Measurements from ENCODE around the gene NENF.
A peak's percentile ranks its signal among the peaks of the same experiment; 100 is the strongest.

The NENF gene

DNA sequence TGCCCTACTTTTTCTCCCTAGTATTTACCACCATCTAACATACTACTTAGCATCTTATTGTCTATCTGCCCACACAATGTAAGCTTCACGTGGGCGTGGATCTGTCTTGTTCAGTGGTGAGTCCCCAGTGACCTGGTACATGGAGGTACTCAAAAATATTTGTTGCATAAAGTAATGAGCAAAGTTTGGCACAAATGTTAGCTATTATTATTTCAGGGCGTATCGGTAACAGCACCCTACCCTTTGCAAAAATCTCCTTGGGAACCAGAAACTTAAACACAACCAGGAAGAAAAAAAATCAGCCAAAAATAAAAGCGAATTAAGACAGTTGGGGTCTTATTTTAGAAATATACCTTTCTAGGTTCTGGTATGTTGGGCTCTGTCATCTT lies 454 bp upstream of the NENF start:
- DNase-seq, result no peak

DNA sequence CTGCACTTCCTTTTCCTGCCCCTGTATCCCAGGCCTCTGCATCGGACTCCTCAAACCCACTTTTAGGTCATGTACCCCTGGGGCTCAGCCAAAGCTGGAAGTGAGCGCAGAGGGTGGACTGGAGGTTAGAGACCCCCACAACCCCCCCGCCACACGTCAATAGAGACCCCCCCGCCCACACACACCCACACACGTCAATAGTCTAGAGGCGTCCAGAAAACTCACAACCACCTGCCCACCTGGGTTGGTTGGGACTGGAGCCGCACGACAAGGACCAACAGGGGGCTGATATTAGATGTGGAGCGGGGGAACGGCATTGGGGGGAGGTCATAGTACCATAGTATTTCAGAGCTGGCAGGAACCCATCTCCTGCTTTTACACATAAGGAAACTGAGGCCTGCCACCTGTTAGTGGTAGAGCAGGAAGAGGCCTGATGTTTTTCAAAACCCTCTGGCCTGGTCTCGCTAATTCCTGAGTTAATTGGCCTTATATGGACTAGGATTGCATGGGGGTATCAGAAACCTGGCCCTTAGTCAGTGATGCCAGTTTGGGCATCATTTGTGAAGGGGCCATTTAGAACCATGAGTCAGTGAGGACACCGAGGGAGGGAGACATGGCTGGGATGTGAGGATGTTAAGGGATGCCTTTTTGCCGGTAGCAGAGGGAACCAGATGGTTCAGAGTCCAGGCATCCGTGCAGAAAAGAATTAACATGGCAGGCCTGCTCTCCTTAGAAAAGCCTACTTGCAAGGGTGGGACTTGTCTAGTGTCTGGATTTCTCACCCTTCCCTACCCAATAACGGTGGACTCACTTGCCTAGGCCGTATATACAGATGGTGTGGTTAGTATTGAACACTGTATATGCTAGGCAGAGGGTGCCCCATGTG lies 1.1 kb downstream of the NENF start:
- no peak for DNase-seq

DNA sequence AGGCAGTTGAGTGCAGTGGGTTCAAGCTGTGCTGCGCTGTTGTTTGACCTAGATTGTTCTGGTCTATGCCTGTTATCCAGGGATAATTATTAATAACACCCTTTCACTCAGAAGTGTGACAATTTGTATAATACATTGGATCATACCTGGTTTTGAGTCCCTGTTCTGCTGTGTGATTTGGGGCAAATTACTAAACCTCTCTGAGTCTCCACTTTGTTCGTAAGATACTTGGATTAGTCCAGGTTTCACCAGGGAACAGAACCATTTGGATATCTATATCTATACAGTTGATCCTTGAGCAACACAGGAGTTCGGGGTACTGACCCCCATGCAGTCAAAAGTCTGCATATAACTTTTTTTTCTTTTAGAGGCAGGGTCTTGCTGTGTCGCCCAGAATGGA lies 2.3 kb downstream of the NENF start:
- DNase-seq, result no peak

DNA sequence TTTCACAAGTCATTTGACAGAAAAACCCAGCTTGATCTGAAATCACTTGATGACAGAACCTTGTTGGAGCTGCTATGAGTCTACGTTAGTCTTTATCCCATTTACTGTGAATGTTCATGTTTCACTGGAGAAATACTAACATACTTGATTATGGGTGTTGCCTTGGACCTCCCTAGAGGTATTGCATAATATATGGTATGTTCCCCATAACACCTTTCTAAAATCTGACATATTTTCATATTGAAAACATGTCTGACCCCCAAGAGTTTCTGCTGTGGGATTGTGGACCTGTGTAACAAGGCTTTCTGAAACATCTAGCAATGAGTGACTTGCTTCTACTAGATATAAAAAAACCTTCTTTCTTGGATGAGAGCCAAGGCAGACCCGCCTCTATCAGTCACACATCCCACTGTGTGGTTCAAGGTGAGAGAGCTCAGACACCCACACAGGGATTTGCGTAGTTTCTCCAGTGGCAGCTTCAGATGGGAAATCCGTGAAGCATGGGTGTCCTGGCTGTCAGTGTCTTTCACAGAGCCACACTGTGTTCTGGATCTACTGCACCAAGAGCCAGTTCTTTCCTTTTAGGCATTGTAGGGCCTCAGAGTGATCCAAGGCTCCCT lies 4.6 kb downstream of the NENF start:
- no peak for DNase-seq

DNA sequence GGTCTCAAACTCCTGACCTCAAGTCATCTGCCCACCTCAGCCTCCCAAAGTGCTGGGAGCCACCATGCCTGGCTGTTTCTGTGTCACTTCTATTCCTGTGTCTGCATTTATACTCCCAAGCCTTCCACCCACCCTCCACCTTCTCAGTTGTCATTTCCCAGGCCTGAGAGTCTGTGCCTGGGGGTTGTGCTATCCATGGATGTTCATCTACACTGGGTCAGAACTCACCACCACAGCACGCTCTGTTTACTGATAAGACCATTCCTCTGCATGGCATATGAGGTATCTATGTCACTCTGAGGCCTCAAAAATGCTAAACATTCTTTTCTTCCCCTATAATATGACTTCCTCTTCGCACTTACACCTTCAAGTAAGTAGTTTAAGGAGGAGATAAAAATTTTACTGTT lies 6.1 kb downstream of the NENF start:
- no peak for DNase-seq

DNA sequence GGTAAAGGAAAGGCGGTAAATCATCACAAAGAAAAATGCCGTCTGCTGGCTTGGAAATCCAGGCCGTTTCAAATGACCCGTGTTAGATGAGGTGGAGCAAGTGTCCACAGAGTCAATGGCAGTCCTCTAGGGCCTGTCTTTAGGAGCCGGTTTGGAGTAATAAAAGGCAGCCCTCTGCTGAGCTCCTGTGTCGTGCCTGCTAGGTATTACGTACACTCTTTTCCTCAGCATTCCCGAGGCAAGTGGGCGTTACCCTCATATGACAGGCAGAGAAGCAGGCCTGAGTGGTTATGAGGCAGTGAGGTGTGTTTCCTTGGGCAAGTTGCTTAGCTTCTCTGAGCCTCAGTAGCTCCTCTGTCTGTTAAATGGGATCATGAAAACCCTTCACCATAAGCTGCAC lies 7.7 kb downstream of the NENF start:
- no peak for DNase-seq

DNA sequence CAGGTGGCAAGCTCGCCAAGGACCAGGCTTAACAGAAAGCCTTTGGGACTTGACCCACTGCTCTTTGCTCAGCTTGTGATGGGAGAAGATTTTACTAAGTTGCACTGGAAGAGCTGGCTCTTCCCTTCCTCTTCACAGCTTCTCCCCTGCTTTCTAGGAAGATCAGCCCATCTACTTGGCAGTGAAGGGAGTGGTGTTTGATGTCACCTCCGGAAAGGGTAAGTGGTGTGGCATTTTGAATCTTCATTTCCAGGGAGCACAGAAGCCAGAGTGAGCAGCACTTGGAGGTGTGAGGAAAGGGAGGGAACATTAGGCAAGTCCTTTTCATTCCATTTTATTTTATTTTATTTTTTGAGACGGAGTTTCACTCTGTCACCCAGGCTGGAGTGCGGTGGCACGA lies 9.7 kb downstream of the NENF start:
- no peak for DNase-seq

DNA sequence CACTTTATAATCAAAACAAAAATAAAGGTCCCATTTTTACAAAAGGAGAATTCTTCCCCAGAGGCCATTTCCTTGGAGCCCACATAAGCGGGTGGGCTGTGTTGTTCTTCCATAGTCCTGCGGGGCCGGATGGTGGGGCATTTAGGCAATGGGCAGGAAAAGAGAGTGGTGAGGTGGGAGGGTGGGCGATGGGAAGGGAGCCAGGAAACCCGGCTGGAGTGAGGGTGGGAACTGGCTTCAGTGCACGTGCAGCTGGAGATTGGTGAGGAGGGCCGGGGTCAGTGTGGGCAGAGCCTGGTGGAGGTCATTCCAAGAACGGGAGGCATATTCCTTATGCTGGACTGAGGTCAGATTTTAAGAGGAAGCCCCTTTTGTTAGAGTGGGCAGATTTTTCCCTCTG lies 13.6 kb downstream of the NENF start:
- no peak for DNase-seq

DNA sequence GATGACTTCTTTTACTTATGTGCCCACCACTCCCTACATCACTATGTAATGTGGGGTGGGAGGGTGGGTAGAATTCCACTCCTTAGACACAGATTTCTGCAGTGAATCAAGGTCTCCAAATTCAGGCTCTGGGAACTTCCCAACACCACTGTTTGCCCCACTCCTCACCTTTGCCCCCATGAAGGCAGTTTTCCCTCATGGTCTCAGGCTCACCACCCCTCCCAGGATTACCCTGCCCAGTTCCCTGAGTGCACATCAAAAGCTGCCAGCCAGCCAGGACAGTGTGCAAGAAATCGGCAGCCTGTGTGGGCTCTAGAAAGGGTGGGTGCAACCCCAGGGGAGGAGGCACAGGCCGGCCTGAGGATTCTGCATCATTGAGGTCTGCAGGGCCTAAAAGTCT lies 14.8 kb downstream of the NENF start:
- no peak for DNase-seq

DNA sequence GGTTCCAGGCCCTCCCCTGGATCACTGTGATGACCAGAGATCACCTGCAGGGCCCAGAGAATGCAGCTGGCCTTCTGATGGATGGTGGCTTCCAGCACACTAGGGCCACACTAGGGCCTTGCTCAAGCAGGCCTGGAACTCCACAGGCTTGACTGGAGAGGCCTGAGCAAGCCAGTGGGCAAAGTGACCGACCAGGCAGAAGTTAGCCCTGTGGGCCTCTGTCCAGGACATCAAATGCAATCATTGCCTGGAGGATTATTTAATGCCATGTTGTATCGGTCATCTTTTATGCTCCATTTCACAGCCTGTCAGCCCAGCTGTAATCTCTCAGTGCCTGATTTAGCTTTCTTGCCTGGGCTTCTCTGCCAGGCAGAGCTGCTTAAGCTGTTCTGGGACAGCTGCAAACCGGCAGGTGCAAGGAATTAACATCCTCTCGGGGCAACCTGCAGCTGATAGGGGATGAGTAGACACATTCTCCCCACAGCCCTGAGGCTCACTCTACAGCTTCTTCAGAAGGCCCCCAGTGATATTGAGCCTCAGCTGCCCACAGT lies 17.7 kb downstream of the NENF start:
- no peak for DNase-seq

DNA sequence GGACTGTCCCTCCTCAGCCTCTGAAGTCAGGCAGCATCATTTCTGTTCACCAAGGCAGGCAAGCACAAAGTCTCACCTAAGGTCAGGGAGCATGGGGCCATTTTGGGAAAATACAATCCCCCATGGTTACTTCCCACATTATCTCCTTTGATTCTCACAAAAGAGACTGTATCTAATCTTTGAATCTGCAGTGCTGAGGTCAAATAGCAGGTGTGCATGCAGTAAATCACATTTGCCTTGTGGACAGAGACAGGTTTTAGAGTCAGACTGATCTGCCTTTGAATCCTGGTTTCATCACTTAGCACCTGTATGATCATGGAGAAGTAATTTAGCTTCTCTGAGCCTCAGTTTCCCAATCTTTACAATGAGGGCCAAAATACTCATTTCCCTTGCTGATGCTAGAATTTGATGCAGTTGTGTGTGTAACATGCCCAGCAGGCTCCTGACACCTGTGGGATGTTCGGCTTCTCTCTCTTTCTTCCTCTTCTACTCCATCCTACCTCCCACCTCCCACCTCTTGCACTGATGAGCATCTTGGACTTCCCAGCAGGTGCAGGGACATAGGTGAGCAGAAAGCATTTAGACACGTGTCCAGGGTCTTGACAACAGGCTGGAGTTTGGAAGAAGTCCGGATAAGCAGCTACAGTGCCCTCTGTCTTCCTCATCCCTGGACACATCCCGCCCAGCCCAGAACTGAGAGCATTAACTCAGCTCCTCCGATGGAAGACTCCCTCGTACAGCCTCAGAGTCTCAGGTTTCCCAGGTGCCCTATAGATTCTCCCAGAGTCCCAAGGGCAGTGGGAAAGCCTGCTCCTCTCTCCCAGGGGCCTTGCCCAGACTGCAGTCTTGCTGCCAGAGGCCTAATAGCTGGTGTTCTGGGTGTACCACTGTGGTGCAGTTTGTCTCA lies 18.9 kb downstream of the NENF start:
- no peak for DNase-seq

DNA sequence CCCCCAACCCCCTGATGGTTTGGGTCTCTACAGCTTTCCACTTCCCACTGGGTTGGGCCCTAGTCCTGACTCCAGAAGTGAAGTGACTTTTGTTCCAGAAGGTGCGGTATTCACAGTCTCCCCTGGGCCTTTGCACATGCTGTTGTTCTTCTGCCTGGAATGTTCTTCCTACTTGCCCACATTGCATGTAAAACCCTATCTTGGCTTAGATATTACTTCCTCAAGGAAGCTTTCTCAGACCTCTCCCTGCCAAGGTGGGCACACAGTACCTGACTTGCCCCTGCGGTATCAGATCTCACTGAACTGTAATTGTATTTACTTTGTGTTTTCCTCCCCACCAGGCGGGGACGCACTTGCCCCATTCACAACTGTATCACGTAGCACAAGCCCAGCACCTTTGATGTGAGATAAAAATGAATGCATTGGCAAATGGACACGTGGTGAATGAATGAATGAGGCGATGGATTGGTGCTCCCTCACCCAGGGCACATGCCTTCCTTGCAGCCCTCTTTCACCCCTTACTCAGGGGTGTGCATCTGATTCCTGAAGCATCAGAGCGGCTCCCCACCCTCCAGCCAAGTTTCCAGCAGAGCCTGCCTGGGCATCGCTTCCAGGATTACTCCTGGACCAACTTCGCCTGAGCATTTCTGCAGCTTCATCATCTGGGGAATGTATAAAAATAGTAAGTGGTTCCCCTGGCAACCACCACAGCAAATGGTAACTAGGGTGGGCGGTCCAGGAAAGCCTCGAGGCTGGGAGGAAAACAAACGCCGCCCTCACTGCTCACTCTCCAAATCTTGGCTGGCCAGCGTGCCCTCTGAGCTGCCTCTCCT lies 19.8 kb downstream of the NENF start:
- DNase-seq, result no peak

DNA sequence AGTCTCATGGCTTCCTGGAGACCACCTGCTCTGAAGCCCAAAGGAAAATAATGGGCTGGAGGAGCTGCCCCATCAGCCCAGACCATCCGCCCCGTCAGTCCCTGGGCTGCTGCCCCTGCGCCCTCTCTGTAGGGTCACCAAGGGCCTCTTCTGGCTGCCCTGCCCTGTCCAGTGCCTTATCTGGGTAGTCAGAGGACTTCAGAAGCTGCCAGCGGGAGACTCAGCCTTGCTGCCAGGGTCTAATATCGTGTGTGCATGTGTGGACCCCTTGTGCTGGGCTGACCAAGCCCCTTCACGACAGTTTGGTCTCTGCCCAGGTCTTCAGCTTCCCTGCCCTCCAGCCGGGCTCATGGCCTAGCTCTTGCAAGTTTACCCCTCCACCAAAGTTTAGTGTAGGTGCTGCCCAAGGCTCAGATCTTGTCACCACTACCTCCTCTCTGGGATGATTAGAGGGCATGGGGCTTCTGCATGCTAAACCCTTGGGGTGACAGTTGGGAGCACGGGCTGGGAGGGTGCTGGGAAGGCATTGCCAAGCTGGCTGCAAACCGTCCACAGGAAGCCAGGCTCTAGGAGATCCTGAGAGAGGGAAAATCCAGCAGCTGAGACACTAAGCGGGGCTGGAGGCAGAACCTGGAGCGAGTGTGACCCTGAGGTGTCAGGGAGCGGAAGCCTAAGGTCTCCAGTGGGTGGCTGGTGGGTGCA lies 20.6 kb downstream of the NENF start:
- no peak for DNase-seq

DNA sequence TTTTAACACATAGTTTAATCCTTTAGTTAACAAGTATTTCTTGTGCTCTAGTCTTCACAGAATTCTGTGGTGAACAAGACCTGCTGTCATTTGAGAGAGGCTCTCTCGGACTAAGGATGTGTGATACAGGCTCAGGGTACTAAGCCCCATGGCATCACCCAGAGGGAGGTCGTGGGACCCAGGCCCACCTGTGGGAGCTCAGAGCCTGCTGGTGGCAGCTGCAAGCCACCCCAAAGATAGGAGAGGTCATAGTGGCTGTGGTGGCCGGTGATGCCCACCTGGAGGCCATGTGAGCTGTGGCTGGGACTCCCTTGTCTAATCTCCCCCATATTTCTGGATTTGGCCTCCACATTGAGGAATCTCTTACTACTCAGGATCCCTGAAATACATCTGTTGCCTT lies 22.0 kb downstream of the NENF start:
- no peak for DNase-seq

DNA sequence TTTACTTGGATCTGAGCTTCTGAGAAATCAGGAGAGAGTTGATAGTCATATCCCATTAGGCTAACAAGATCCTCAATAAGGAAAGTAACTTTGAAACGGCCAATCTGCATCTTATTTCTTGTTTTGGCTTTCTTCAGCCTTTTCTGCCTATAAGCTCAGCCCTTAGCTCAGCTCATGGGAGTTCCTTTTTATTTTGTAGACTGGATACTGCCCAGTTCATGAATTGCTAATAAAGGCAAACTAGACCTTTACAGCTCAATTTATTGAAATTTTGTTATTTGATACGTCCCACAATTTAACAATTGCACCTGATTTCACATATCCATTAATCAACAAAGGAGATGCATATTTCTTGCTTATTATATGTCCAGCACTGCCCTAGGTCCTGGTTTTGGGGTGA lies 22.7 kb downstream of the NENF start:
- DNase-seq, result no peak

DNA sequence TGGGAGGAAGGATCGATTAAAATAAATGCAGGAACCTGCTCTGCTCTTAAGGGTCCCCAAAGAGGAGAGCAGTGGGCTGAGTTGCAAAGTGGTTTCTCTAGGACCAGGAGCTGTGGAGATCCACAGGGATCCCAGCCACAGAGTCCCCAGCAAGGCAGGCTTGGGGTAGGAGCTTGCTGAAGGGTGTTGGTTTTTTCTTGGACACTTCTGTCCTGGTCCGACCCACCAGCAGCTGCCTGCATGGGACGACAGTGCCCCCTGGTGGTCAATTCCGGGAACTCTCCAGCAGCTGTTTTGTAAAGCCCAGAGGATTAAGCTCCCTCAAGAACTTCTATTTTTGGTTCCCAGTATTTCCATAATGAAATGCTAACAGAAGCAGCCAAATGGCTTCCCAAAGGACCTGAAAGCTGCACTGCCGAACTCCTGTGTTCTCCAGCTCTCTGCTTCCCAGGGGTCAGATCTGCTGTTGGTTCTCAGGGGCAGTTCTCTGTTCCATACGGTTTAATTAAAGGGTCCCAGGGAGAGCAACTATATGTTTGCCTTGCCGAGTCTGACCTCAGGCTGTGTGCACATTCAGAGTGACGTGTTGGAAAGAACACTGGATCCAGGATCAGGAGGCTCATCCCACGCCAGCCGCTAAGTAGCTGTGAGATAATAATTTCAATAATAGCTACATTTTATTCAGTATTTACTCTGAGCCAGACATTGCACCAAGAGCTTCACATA lies 23.2 kb downstream of the NENF start:
- peak; percentile 91 for DNase-seq

DNA sequence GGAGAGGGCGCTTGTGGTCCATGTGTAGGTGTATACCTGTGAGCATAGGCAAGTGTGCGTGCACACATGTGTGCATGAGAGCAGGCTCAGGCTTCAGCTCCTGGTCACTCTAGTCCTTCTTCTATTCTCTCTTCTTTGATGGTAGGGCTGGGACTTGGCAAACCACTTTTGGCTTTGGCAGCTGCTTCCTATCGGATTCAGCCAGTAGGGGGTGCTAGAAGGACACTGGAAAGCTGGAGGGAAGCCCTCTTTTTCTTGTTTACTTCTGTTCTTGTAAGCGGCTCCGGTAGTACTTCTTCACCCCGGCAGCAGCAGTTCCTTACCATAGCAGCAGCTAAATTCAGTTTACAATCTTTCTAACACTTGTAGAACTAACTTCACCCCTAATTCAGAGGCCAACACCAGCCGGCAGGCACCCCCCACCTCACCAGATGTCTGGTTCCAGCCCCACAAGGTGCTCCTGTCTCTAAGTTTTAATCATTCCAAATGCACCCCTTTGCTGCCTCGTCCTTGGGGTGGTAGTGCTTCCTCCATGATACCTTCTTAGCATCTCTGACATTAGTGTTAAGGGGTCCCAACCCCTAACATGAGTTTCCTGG lies 25.1 kb downstream of the NENF start:
- peak; percentile 60 for DNase-seq

DNA sequence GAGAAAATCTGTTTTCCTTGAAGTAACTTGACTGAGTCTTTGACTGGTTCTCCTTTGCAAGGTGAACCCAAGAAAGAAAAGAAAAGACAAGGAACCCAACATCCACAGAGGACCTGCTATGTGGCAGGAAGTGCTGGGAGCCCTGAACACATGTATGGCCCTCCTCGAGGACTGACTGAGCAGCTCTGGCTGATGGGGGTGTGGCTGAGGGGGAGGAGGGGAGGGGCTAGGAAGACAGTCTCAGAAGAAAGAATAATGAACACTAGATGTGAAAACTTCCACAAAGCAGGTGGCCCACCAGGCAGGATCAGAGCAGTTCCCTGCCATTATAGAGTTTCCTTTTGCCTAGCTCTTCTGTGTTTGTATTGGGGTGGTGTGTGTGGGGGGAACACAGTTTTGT lies 26.1 kb downstream of the NENF start:
- DNase-seq, result no peak

DNA sequence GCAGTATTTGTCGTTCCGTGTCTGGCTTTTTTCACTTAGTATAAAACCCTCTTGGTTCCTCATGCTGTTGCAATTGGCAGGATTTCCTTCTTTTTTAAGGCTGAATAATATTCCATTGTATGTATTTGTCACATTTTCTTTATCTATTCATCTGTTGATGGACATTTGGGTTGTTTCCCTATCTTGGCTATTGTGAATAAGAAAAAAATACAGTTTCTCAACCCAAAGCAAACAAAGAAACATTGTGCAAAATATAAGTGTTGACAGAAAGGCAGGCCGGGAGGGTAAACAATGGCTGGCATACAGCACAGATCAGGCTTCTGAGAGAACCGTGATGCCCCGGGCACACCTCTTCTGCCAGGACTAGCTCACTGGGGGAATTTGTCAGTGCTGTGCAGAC lies 26.9 kb downstream of the NENF start:
- no peak for DNase-seq

DNA sequence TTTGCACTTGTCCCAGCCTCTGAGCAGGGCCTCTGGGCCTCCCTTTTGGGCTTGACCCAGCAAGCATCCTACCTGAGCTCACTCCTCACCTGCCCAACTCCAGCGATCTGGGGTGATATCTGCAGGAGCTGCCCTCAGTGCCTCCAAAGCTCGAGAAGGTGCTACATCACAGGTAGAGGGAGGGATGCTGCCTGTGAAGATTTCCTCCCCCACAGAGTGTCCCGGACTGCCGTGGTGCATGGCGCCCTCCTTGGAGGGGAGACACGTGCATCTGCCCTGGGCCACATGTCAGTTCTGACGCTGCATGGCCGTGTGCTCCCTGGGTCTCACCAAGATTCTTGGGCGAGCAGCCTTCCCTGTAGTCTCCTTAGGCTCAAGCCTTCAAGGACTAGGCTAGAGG lies 27.7 kb downstream of the NENF start:
- DNase-seq, result no peak

Measured in activated CD4-positive, CD25-positive, alpha-beta regulatory T cell treated with anti-CD3 and anti-CD28 coated beads, Interleukin-2, amount 50 U/mL, for 72 hours (primary cell).